CD14-positive monocyte (primary cell): Measurements from ENCODE around the gene KATNIP. TPM values are rescaled to one million over a fixed set of nuclear protein-coding genes. Genes with fewer than 3 reads are reported as not detected.

Source experiments
- DNase-seq, 3 donors: peaks; one replicate each; pipeline ENCODE4 v3.0.0-alpha.2; 2011 to 2022
- H2AFZ ChIP-seq: 2 replicates; pipeline ENCODE4 v1.6.0; 2012; ENCODE audit warnings: mild to moderate bottlenecking, low read depth, low read length, inconsistent platforms; ENCODE audit not compliant: insufficient read depth, poor library complexity, severe bottlenecking
- H3K27ac ChIP-seq, 2 donors: 1 replicate in 1 of 2; 2 replicates in 1 of 2; pipeline ENCODE4 v1.5.1; 2012 to 2013; ENCODE audit warnings: low read length in 2 of 2, control low read depth in 1 of 2, inconsistent platforms in 1 of 2, low read depth in 1 of 2, mild to moderate bottlenecking in 1 of 2
- H3K27me3 ChIP-seq, 2 donors: one replicate each; pipeline versions ENCODE4 v1.6.0 to v1.6.1; 2011 to 2013; ENCODE audit warnings: low read length in 2 of 2; ENCODE audit not compliant: control insufficient read depth in 2 of 2, insufficient read depth in 2 of 2
- H3K36me3 ChIP-seq, 2 donors: replicated peaks in 1 of 2; 1 replicate in 1 of 2; 2 replicates in 1 of 2; pipeline versions ENCODE4 v1.5.1 to v1.6.1; 2012 to 2013; ENCODE audit warnings: low read length in 2 of 2, control low read depth in 1 of 2, inconsistent platforms in 1 of 2, mild to moderate bottlenecking in 1 of 2; ENCODE audit not compliant: insufficient read depth in 2 of 2, control insufficient read depth in 1 of 2
- H3K4me1 ChIP-seq, 2 donors: 1 replicate in 1 of 2; 2 replicates in 1 of 2; pipeline versions ENCODE4 v1.5.1 to v1.6.1; 2012 to 2013; ENCODE audit warnings: low read length in 2 of 2, control low read depth in 1 of 2, inconsistent platforms in 1 of 2, mild to moderate bottlenecking in 1 of 2, moderate library complexity in 1 of 2; ENCODE audit not compliant: insufficient read depth in 2 of 2, control insufficient read depth in 1 of 2
- H3K4me2 ChIP-seq: replicated peaks from 2 replicates; pipeline ENCODE3; 2012; ENCODE audit warnings: low read length, moderate library complexity, mild to moderate bottlenecking; ENCODE audit not compliant: poor library complexity, severe bottlenecking; ENCODE audit errors: extremely low read depth
- H3K4me3 ChIP-seq, 3 experiments: fragments of 200-600 bp in 1 of 3; sonication (generic) in 1 of 3; replicated peaks in 1 of 3; 1 replicate in 2 of 3; 2 replicates in 1 of 3; pipeline ENCODE4 v1.5.1; 2011 to 2013; ENCODE audit warnings: low read length in 3 of 3, mild to moderate bottlenecking in 3 of 3, control low read depth in 2 of 3, low read depth in 2 of 3, inconsistent platforms in 1 of 3, moderate library complexity in 1 of 3
- H3K79me2 ChIP-seq: 2 replicates; pipeline ENCODE4 v1.6.0; 2012; ENCODE audit warnings: mild to moderate bottlenecking, control low read depth, inconsistent platforms, low read length, moderate library complexity; ENCODE audit not compliant: insufficient read depth
- H3K9ac ChIP-seq: 2 replicates; pipeline ENCODE4 v1.6.0; 2017; ENCODE audit warnings: low read length, mild to moderate bottlenecking; ENCODE audit not compliant: insufficient read depth, poor library complexity, severe bottlenecking
- H3K9me3 ChIP-seq, 2 donors: replicated peaks in 1 of 2; 1 replicate in 1 of 2; 2 replicates in 1 of 2; pipeline versions ENCODE4 v1.5.1 to v1.6.1; 2012 to 2013; ENCODE audit warnings: low read length in 2 of 2, control low read depth in 1 of 2; ENCODE audit not compliant: control insufficient read depth in 1 of 2, insufficient read depth in 1 of 2
- H4K20me1 ChIP-seq: 2 replicates; pipeline ENCODE4 v1.6.0; 2012; ENCODE audit warnings: mild to moderate bottlenecking, low read length, control low read depth, moderate library complexity; ENCODE audit not compliant: insufficient read depth
- H3K27ac Mint-ChIP-seq, 7 donors: one replicate each; pipeline ENCODE4 v1.8.0; 2020; ENCODE audit warnings: mild to moderate bottlenecking in 7 of 7, mixed read lengths in 7 of 7, moderate library complexity in 6 of 7, inconsistent platforms in 2 of 7
- H3K27me3 Mint-ChIP-seq, 3 donors: one replicate each; pipeline ENCODE4 v1.8.0; 2021 to 2022; ENCODE audit warnings: low read depth in 3 of 3, mild to moderate bottlenecking in 3 of 3, mixed read lengths in 3 of 3, moderate library complexity in 3 of 3, inconsistent platforms in 1 of 3
- H3K36me3 Mint-ChIP-seq, 2 donors: one replicate each; pipeline ENCODE4 v1.8.0; 2020; ENCODE audit warnings: mixed read lengths in 2 of 2, inconsistent platforms in 1 of 2, mild to moderate bottlenecking in 1 of 2
- H3K4me1 Mint-ChIP-seq: one replicate; pipeline ENCODE4 v1.8.0; 2020; ENCODE audit warnings: mild to moderate bottlenecking, mixed read lengths
- H3K4me3 Mint-ChIP-seq, 2 donors: one replicate each; pipeline ENCODE4 v1.8.0; 2020; ENCODE audit warnings: mild to moderate bottlenecking in 2 of 2, mixed read lengths in 2 of 2, moderate library complexity in 1 of 2
- H3K9me3 Mint-ChIP-seq, 7 donors: one replicate each; pipeline ENCODE4 v1.8.0; 2020 to 2022; ENCODE audit warnings: mixed read lengths in 7 of 7, mild to moderate bottlenecking in 6 of 7, moderate library complexity in 6 of 7, inconsistent platforms in 2 of 7
- CTCF ChIP-seq: fragments of 200-600 bp; IDR thresholded peaks from one replicate; pipeline ENCODE4 v1.8.0; 2022; ENCODE audit warnings: antibody characterized with exemption, mild to moderate bottlenecking
- WGBS: methylation state at CpG from one replicate; pipeline ENCODE4 v1.1.5; 2013; ENCODE audit warnings: missing lambda C conversion rate; ENCODE audit not compliant: insufficient coverage; 5-methylcytosine and 5-hydroxymethylcytosine counted together
- intact Hi-C, 2 donors: fragments of 100-400 bp; cut with micrococcal nuclease; formaldehyde crosslinking; loops; one replicate each; pipeline versions ENCODE4 v1.15.0 to v1.15.1; 2023
- polyA plus RNA-seq, 3 donors: library from polyadenylated mRNA; depleted of rRNA in 1 of 3; unstranded in 2 of 3; stranded (reverse) in 1 of 3; fragments of 300-500 nt in 2 of 3; fragments of >200 nt in 1 of 3; fragmentation: Illumina TruSeq in 2 of 3; gene quantifications; 1 replicate in 2 of 3; 2 replicates in 1 of 3; pipeline ENCODE4 v1.2.3, GENCODE V29; 2012 to 2021

KATNIP gene
- polyA plus RNA-seq, 3 donors = 2.4 to 28.0 (median 5.0) TPM

GRCh38 chr16:27538528-27538927 is 11.4 kb upstream of the KATNIP start:
- H3K27ac Mint-ChIP-seq = peak overlapping the region in 2 of 7 donors; percentile 19 to 77
- intact Hi-C loops = no loop called here
- no peak for TF ChIP-seq CTCF
- Histone ChIP-seq H3K27ac (no peak overlapping the region), H3K36me3 (peaks cover 87 to 99% of the 10 kb centered on the region in 2 donors), H3K27me3 (no peaks in the 10 kb centered on the region), H3K4me3 (no peak overlapping the region), H3K79me2 (no peaks in the 10 kb centered on the region), H3K4me1 (no peaks in the 10 kb centered on the region), H2AFZ (no peak overlapping the region), H3K4me2 (no peak overlapping the region), H4K20me1 (peaks cover 8% of the 10 kb centered on the region), H3K9ac (no peak overlapping the region), H3K9me3 (no peaks in the 10 kb centered on the region)
- H3K4me3 Mint-ChIP-seq = no peak overlapping the region
- H3K27me3 Mint-ChIP-seq = no peaks in the 10 kb centered on the region
- no peak for DNase-seq
- peaks cover 0 to 2% (median 0%) of the 10 kb centered on the region in 7 donors for H3K9me3 Mint-ChIP-seq
- WGBS = 62% methylated on average over 5 of the region's 5 CpGs
- no peaks in the 10 kb centered on the region for H3K4me1 Mint-ChIP-seq
- peaks cover 87 to 95% of the 10 kb centered on the region in 2 donors for H3K36me3 Mint-ChIP-seq

- no peak overlapping the region for H3K4me2 ChIP-seq
- H3K27ac ChIP-seq = no peak overlapping the region
- H3K4me3 ChIP-seq = no peak overlapping the region
- no peaks in the 10 kb centered on the region for H3K79me2 ChIP-seq
- no peaks in the 10 kb centered on the region for H3K9me3 ChIP-seq
- H3K36me3 Mint-ChIP-seq = peaks cover 87 to 95% of the 10 kb centered on the region in 2 donors
- peaks cover 0 to 2% (median 0%) of the 10 kb centered on the region in 7 donors for H3K9me3 Mint-ChIP-seq
- H2AFZ ChIP-seq = no peak overlapping the region
- H3K9ac ChIP-seq = no peak overlapping the region
- no peak overlapping the region for H3K27ac Mint-ChIP-seq
- intact Hi-C loops = no loop called here
- no peaks in the 10 kb centered on the region for H3K4me1 Mint-ChIP-seq
- no peak for DNase-seq
- H3K4me1 ChIP-seq = no peaks in the 10 kb centered on the region
- peaks cover 0 to 1% (median 0%) of the 10 kb centered on the region in 3 donors for H3K27me3 Mint-ChIP-seq
- no peak for TF ChIP-seq CTCF
- no peak overlapping the region for H3K4me3 Mint-ChIP-seq
- H3K36me3 ChIP-seq = peaks cover 89 to 99% of the 10 kb centered on the region in 2 donors
- peaks cover 8% of the 10 kb centered on the region for H4K20me1 ChIP-seq
- 74% methylated on average over 2 of the region's 2 CpGs for whole genome bisulfite sequencing
- no peaks in the 10 kb centered on the region for H3K27me3 ChIP-seq
Measured at GRCh38 chr16:27539120-27539519, 10.8 kb upstream of the KATNIP start.
